Inferior parietal cortex (tissue), 1 donor: ENCODE data around the gene SLBP.
A peak's percentile ranks its signal among the peaks of the same experiment; 100 is the strongest.

Experiments
- DNase-seq: peaks from one replicate; pipeline ENCODE4 v3.0.0-alpha.2; 2016; ENCODE audit errors: extremely low spot score

Gene SLBP

GRCh38 chr4:1727117-1728031 is 15.3 kb upstream of the SLBP start:
- no peak for DNase-seq

- DNase-seq, result peak; percentile 96
These were observed 14.2 kb upstream of the SLBP start for GRCh38 chr4:1726146-1726934.

GRCh38 chr4:1725521-1725920 is 13.4 kb upstream of the SLBP start:
- no peak for DNase-seq

- no peak for DNase-seq
These were observed 11.1 kb upstream of the SLBP start for GRCh38 chr4:1723131-1723801.

GRCh38 chr4:1722551-1723118 is 10.5 kb upstream of the SLBP start:
- DNase-seq, result no peak

- no peak for DNase-seq
These were observed 9.8 kb upstream of the SLBP start for GRCh38 chr4:1721666-1722550.

- DNase-seq, result peak; percentile 95
These were observed 9.0 kb upstream of the SLBP start, which contains the start of the genes TACC3 and TMEM129 for GRCh38 chr4:1721003-1721665. Gene TACC3 (plus strand): TSS chr4:1721521. CDS start chr4:1723422, 1,901 bp downstream. Gene TMEM129 (minus strand): TSS chr4:1721323. CDS start chr4:1720837, 486 bp downstream.

GRCh38 chr4:1720163-1720983 is 8.3 kb upstream of the SLBP start:
- peak; percentile 22 for DNase-seq

- DNase-seq, result no peak
These were observed 6.2 kb upstream of the SLBP start for GRCh38 chr4:1718095-1718850.

- DNase-seq, result no peak
These were observed 5.3 kb upstream of the SLBP start for GRCh38 chr4:1717129-1718094.

- DNase-seq, result no peak
These were observed 4.2 kb upstream of the SLBP start for GRCh38 chr4:1716065-1716945.

GRCh38 chr4:1715002-1715758 is 3.1 kb upstream of the SLBP start:
- DNase-seq, result no peak

GRCh38 chr4:1714303-1715001 is 2.3 kb upstream of the SLBP start:
- DNase-seq, result no peak

- no peak for DNase-seq
These were observed 1.1 kb upstream of the SLBP start for GRCh38 chr4:1713003-1713851.
